ENCODE data around the gene WWC2. TPM values are rescaled to one million over a fixed set of nuclear protein-coding genes. Genes with fewer than 3 reads are reported as not detected.

Gene WWC2
- total and polyA plus RNA-seq, 2 experiments from 2014 or later: 19.3 to 24.7 TPM

DNA sequence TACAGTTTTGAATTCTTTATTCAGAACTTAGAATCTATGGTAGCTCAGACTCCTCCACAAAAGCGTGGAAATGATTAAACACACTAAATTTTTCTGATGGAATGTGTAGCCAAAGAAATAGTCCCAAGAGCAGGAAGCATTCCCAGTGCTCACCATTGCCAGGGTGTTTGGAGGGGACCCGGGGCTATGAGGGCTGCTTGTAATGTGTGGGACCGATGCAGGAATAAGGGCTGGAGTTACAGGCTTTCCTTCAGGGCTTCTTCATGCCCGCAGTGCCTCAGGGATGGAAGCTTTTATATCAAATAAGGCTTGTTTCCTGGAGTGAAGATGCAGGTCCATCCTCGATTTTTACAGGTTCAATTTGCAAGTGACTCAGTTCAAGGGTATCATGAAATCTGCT, 25.8 kb downstream of the WWC2 start:
- H3K36me3 ChIP-seq (replicated peaks; ENCODE audit: insufficient read depth, low read depth): no peaks in the 10 kb centered on the region
- no peaks in the 10 kb centered on the region for H3K9me3 ChIP-seq (ENCODE audit: low read depth)
- H3K79me2 ChIP-seq: peaks cover 91% of the 10 kb centered on the region
- TF ChIP-seq EZH2 (IDR thresholded peaks at IDR 0.05; ENCODE audit: borderline replicate concordance) (no peak), EZH2phosphoT487 (IDR thresholded peaks at IDR 0.05; ENCODE audit: low read depth, severe bottlenecking, unreplicated experiment) (no peak)
- TF ChIP-seq, protein P1, sequence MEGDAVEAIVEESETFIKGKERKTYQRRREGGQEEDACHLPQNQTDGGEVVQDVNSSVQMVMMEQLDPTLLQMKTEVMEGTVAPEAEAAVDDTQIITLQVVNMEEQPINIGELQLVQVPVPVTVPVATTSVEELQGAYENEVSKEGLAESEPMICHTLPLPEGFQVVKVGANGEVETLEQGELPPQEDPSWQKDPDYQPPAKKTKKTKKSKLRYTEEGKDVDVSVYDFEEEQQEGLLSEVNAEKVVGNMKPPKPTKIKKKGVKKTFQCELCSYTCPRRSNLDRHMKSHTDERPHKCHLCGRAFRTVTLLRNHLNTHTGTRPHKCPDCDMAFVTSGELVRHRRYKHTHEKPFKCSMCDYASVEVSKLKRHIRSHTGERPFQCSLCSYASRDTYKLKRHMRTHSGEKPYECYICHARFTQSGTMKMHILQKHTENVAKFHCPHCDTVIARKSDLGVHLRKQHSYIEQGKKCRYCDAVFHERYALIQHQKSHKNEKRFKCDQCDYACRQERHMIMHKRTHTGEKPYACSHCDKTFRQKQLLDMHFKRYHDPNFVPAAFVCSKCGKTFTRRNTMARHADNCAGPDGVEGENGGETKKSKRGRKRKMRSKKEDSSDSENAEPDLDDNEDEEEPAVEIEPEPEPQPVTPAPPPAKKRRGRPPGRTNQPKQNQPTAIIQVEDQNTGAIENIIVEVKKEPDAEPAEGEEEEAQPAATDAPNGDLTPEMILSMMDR (IDR thresholded peaks at IDR 0.05; ENCODE audit: poor library complexity): no peak
- H3K4me3 ChIP-seq: no peak overlapping the region
- no peaks in the 10 kb centered on the region for H3K27me3 ChIP-seq
- H3K9me2 ChIP-seq (replicated peaks; ENCODE audit: insufficient read depth): no peaks in the 10 kb centered on the region
- H3K4me1 ChIP-seq (ENCODE audit: insufficient read depth): no peaks in the 10 kb centered on the region
- whole genome bisulfite sequencing (ENCODE audit: low lambda C conversion rate, missing lambda C conversion rate): 92% methylated on average over 5 of the region's 5 CpGs
- no peak for DNase-seq (ENCODE audit: low spot score)
- H3K4me2 ChIP-seq: no peak overlapping the region
- H3K27ac ChIP-seq: no peak overlapping the region
- H4K20me1 ChIP-seq (ENCODE audit: insufficient read depth, poor library complexity, severe bottlenecking): peaks cover 10% of the 10 kb centered on the region
- no peak overlapping the region for H2AFZ ChIP-seq

- 91% methylated on average over 3 of the region's 3 CpGs for WGBS (ENCODE audit: low lambda C conversion rate, missing lambda C conversion rate)
Observed at GRCh38 chr4:183129125-183129524, 30.1 kb downstream of the WWC2 start.

DNA sequence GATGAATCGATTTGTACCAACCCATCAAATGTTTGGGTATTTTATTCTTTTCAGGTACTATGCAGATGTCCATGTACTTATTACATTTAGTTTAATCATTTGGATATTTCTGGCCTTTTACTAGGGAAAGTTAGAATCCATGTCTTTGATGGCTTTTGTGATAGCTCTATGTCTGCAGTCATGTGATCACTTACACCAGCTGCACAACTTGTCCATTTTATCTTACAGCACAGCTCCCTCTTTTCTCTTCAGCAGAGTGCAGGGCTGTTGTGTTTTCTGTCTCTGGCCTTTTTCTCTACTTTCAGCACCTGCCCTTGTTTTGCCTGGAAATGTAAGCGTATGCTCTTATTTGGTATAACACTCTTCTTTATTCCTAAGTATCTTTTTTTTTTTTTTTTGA, 30.6 kb downstream of the WWC2 start:
- Histone ChIP-seq H3K27ac (no peak overlapping the region), H2AFZ (no peak overlapping the region), H4K20me1 (ENCODE audit: insufficient read depth, poor library complexity, severe bottlenecking) (peaks cover 11% of the 10 kb centered on the region), H3K36me3 (replicated peaks; ENCODE audit: insufficient read depth, low read depth) (no peaks in the 10 kb centered on the region), H3K9me3 (ENCODE audit: low read depth) (no peaks in the 10 kb centered on the region), H3K4me3 (no peak overlapping the region), H3K4me1 (ENCODE audit: insufficient read depth) (no peaks in the 10 kb centered on the region), H3K79me2 (peaks cover 86% of the 10 kb centered on the region), H3K27me3 (no peaks in the 10 kb centered on the region), H3K4me2 (no peak overlapping the region), H3K9me2 (replicated peaks; ENCODE audit: insufficient read depth) (no peaks in the 10 kb centered on the region)
- no peak for DNase-seq (ENCODE audit: low spot score)
- TF ChIP-seq EZH2 (IDR thresholded peaks at IDR 0.05; ENCODE audit: borderline replicate concordance): no peak
- TF ChIP-seq, protein P1 (IDR thresholded peaks at IDR 0.05; ENCODE audit: poor library complexity): no peak
- TF ChIP-seq EZH2phosphoT487 (IDR thresholded peaks at IDR 0.05; ENCODE audit: low read depth, severe bottlenecking, unreplicated experiment): no peak
- WGBS (ENCODE audit: low lambda C conversion rate, missing lambda C conversion rate): 94% methylated on average over 2 of the region's 2 CpGs

More at GRCh38 chr4:183129125-183129524, 30.1 kb downstream of the WWC2 start:
- H3K36me3 ChIP-seq (replicated peaks; ENCODE audit: insufficient read depth, low read depth): no peaks in the 10 kb centered on the region
- TF ChIP-seq EZH2phosphoT487 (IDR thresholded peaks at IDR 0.05; ENCODE audit: low read depth, severe bottlenecking, unreplicated experiment) (no peak), EZH2 (IDR thresholded peaks at IDR 0.05; ENCODE audit: borderline replicate concordance) (no peak)
- TF ChIP-seq, protein P1 (IDR thresholded peaks at IDR 0.05; ENCODE audit: poor library complexity): no peak
- no peaks in the 10 kb centered on the region for H3K9me2 ChIP-seq (replicated peaks; ENCODE audit: insufficient read depth)
- H3K27ac ChIP-seq: no peak overlapping the region
- peaks cover 88% of the 10 kb centered on the region for H3K79me2 ChIP-seq
- H3K4me3 ChIP-seq: no peak overlapping the region
- H4K20me1 ChIP-seq (ENCODE audit: insufficient read depth, poor library complexity, severe bottlenecking): peaks cover 11% of the 10 kb centered on the region
- H3K4me2 ChIP-seq: no peak overlapping the region
- H3K9me3 ChIP-seq (ENCODE audit: low read depth): no peaks in the 10 kb centered on the region
- DNase-seq (ENCODE audit: low spot score): no peak
- no peaks in the 10 kb centered on the region for H3K27me3 ChIP-seq
- H3K4me1 ChIP-seq (ENCODE audit: insufficient read depth): no peaks in the 10 kb centered on the region
- H2AFZ ChIP-seq: no peak overlapping the region
